ENCODE measurements around the gene PSMG1.

DNA sequence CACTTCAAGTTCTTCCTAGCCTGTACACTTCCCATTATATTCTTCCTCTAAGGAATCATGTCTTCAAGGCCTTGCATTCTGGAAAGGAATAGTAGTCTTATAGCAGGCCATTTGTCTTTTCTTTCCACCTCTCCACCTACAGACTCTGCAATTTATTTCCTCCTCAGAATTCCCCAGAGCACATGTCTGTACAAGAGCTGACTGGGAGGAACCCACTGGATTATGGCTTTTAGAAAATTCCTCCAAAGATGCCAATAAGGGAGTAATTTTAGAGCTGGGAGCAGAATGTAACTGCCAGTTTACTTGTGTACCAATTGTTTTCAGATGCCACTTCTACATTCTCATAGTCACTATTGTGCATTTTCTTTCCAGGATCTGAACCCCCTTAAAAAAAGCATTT, 3.4 kb upstream of the PSMG1 start:
- TF ChIP-seq, protein P1, sequence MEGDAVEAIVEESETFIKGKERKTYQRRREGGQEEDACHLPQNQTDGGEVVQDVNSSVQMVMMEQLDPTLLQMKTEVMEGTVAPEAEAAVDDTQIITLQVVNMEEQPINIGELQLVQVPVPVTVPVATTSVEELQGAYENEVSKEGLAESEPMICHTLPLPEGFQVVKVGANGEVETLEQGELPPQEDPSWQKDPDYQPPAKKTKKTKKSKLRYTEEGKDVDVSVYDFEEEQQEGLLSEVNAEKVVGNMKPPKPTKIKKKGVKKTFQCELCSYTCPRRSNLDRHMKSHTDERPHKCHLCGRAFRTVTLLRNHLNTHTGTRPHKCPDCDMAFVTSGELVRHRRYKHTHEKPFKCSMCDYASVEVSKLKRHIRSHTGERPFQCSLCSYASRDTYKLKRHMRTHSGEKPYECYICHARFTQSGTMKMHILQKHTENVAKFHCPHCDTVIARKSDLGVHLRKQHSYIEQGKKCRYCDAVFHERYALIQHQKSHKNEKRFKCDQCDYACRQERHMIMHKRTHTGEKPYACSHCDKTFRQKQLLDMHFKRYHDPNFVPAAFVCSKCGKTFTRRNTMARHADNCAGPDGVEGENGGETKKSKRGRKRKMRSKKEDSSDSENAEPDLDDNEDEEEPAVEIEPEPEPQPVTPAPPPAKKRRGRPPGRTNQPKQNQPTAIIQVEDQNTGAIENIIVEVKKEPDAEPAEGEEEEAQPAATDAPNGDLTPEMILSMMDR (conservative IDR thresholded peaks at IDR 0.05): no peak
- TF ChIP-seq EZH2 (IDR thresholded peaks at IDR 0.05; ENCODE audit: low read depth): no peak

All from PC-9 (cell line).